GM12864 (cell line): ENCODE results near the gene TAL1.
A peak's percentile ranks its signal among the peaks of the same experiment; 100 is the strongest.
"Not testable (repeated sequence)": the region's sequence is repeated elsewhere in the genome, so short reads cannot be mapped to it uniquely, and the experiment has no call there.

ENCODE experiments used
- DNase-seq: peaks from one replicate; pipeline ENCODE4 v3.0.0-alpha.2; 2011; ENCODE audit warnings: low read depth
- H3K4me3 ChIP-seq: 2 replicates; pipeline ENCODE4 v1.5.1; 2011; ENCODE audit warnings: mild to moderate bottlenecking, low read depth, low read length, control low read depth
- TF ChIP-seq, protein P1 (sequence below): IDR thresholded peaks from 2 replicates; pipeline ENCODE4 v1.5.1; 2011; ENCODE audit warnings: low read depth, mild to moderate bottlenecking, moderate library complexity, low read length, control low read depth, inconsistent platforms; ENCODE audit errors: missing control alignments

TAL1 gene

DNA sequence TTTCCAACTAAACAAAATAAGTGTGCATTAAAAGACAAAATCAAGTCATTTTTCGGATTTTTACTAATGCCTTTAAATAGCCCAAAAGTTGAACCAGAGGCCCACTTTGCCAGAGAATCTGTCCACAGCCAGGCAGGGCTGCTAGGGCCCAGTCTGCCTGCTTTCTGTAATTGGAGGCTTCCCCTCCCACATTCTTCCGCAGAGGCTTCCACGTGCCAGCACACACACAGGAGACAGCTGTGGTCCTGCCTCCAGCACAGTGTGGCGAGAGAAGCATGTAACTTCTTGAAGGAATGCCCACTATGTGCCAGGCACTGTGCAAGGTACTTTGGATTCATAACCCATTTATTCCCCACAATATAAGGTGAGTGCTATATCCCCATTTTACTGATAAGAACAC is 30.8 kb downstream of the TAL1 start:
- H3K4me3 ChIP-seq: no peak overlapping the region
- DNase-seq: no peak
- TF ChIP-seq, protein P1, sequence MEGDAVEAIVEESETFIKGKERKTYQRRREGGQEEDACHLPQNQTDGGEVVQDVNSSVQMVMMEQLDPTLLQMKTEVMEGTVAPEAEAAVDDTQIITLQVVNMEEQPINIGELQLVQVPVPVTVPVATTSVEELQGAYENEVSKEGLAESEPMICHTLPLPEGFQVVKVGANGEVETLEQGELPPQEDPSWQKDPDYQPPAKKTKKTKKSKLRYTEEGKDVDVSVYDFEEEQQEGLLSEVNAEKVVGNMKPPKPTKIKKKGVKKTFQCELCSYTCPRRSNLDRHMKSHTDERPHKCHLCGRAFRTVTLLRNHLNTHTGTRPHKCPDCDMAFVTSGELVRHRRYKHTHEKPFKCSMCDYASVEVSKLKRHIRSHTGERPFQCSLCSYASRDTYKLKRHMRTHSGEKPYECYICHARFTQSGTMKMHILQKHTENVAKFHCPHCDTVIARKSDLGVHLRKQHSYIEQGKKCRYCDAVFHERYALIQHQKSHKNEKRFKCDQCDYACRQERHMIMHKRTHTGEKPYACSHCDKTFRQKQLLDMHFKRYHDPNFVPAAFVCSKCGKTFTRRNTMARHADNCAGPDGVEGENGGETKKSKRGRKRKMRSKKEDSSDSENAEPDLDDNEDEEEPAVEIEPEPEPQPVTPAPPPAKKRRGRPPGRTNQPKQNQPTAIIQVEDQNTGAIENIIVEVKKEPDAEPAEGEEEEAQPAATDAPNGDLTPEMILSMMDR: no peak

DNA sequence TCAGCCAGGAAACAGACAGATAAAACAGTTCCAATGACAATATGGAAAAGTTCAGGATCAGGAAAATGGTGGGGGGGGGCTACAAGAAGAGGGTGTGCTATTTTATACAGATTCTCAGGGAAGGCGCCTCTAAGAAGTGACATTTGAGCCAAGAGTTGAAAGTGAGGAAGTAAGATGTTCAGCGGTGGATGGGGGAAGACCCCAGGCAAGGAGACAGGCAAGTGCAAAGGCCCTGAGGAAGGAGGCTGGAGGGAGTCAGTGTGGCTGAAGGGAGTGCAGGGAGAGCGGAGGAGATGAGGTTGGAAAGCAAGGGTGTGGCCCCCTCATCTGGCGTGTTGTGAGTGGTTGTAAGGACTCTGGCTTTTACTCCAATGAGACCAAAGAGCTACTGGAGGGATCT is 33.8 kb downstream of the TAL1 start:
- no peak overlapping the region for H3K4me3 ChIP-seq
- TF ChIP-seq, protein P1: no peak
- no peak for DNase-seq

DNA sequence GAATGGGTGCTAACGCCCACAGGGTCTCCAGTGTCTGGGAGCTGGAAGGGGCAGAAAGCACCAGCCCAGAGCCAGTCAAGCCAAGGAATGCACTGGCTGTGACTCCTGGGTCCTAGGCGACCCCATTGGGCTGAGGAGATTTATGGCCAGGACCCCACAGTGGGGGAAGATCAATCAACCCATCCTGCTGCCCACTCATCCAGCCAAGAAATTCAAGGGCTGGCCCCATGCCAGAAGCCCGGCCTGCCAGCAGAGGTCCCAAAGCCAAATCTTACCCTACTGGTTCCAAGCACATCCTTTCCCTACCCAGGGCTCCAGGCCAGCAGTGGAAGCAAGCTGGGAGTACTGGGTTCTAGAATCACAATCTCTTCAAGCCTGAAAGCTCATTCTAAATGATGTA is 35.4 kb downstream of the TAL1 start:
- DNase-seq: no peak
- no peak overlapping the region for H3K4me3 ChIP-seq
- TF ChIP-seq, protein P1: no peak

DNA sequence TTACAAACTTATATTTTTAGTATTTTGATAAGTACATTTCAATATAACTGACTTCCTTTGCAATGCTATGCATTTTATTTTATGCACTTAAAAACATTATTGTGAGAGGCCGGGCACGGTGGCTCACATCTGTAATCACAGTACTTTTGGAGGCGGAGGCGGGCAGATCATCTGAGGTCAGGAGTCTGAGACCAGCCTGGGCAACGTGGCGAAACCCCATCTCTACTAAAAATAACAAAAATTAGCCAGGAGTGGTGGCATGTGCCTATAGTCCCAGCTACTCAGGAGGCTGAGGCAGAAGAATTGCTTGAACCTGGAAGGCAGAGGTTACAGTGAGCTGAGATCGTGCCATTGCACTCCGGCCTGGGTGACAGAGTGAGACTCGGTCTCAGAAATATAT is 36.0 kb downstream of the TAL1 start:
- not testable (repeated sequence) for H3K4me3 ChIP-seq, DNase-seq

DNA sequence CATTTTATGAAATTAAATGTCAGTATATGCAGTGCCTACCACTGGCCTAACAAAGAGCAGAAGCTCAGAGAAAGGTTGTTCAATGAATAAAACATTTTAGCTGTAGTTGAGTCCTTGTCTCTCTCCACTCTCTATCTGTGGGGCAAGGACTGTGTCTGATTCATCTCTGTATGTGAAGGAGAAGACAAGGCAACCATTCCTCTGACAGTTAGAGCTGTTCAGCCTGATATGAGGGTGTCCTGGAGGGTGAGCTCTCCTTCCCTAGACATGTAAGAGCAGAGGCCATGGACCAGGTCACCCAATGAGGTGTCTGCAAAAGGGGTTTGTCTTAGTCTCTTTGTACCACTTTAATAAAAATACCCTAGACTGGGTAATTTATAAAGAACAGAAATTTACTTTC is 37.7 kb downstream of the TAL1 start:
- no peak for DNase-seq
- no peak overlapping the region for H3K4me3 ChIP-seq
- TF ChIP-seq, protein P1: no peak

DNA sequence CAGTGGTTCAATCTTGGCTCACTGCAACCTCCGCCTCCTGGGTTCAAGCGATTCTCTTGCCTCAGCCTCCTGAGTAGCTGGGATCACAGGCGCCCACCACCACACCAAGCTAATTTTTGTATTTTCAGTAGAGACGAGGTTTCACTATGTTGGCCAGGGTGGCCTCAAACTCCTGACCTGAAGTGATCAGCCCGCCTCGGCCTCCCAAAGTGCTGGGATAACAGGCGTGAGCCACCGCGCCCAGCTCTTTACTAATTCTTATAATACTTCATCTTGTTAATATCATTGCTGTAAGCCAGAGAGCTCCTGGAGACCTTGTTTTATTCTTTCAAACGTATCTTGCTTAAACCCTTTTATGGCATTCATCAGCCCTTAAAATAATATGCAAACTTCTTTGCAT is 38.5 kb downstream of the TAL1 start:
- not testable (repeated sequence) for DNase-seq, H3K4me3 ChIP-seq

DNA sequence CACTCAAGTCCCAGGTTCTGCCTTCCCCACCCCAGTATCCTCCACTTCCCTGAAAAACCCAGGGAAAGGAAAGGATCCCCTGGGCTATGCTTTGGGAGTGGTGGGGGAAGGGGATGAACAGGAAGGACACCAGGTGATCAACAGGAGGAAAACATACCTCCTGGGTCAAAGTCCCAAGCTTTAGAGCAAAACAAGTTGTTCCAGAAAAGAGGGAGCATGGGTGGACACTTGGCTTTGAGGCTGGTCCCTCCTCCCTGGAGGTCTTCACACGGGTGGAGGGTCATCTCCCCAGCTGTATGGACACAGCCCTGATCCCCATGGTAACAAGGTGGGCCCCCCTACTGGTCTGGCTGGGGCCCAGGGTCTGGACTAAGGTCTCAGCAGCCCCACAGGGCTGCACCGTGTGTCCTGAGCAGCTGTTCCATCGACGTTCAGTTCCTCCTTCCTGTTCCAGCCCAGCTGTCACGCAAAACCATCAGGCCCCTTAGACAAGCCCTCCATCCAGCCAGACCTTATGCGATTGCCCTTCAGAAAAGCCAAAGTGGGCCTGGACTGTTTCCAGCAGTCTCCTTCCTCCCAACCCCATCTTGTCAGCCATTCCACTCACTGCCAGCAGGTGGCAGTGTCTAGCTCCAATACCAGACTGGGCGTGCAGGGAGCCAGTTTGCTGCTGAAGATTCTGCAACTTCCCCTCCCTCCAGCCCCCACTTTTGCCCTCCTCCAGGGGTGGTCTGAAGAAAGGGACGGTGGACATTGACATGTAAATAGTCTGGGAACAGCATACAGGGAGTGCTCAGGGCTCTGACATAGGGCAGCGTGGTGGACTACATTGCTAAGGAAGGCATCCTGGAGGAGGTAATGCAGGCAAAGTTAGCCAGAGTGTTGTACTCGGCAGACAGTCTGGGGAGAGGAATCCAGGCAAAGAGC is 39.3 kb downstream of the TAL1 start:
- DNase-seq: peak; percentile 18
- TF ChIP-seq, protein P1: peak; percentile 98
- H3K4me3 ChIP-seq: no peak overlapping the region

DNA sequence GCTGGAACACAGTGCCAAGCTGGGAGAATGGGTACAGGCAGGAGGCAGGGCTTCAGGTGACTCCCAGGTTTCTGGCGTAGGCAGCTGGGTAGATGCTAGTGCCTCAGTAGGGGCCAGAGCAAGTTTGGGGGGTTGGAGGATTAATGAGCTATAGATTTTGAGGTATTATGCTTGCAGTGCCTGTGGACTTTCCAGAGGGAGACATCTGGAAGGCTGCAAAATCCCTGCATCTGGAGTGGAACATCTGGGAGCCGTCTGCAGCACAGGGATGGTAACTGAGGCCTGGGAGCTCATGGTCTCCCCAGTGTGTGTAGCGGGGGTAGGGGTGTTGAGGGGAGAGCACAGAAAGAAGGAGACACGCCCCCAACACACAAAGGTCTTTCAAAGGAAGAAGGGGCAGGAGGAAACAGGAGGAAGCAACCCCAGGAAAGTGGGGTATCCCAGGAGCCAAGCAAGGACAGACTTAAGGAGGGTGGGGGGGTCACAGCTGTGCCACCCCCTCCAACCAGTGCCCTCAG is 40.0 kb downstream of the TAL1 start:
- TF ChIP-seq, protein P1: no peak
- H3K4me3 ChIP-seq: no peak overlapping the region
- no peak for DNase-seq
